SK-N-SH (cell line): ENCODE measurements around the gene ITSN2. TPM values are rescaled to one million over a fixed set of nuclear protein-coding genes. Genes with fewer than 3 reads are reported as not detected.
"Not testable (repeated sequence)": the region's sequence is repeated elsewhere in the genome, so short reads cannot be mapped to it uniquely, and the experiment has no call there.

ENCODE experiments used
- CTCF ChIA-PET: fragments of 300-600, 350-600 bp; formaldehyde crosslinking; extraction: SDS; loops from one replicate; lab custom pipeline; 2021; lab: Yijun Ruan, JAX
- POLR2A ChIA-PET: fragments of 350-600 bp; sonication (Branson Sonifier 250); formaldehyde crosslinking; extraction: SDS; loops from one replicate; lab custom pipeline; 2020; ENCODE audit warnings: antibody characterized with exemption, inconsistent platforms; lab: Yijun Ruan, JAX
- DNase-seq: peaks from one replicate; pipeline ENCODE4 v3.0.0; 2012
- H2AFZ ChIP-seq: fragments of 200-600 bp; sonication (generic); 2 replicates; pipeline ENCODE4 v1.8.1; 2016; ENCODE audit warnings: antibody characterized with exemption, mild to moderate bottlenecking, low read depth
- H3F3A ChIP-seq: fragments of 200-600 bp; sonication (generic); replicated peaks from 2 replicates; pipeline ENCODE3; 2016; ENCODE audit warnings: antibody characterized with exemption, mild to moderate bottlenecking; ENCODE audit not compliant: insufficient read depth
- H3K27ac ChIP-seq, 2 experiments: fragments of 200-500 bp in 1 of 2; fragments of 200-600 bp in 1 of 2; sonication (Bioruptor generic) in 1 of 2; sonication (generic), shearing (Covaris generic) in 1 of 2; 2 replicates each; pipeline versions ENCODE4 v1.5.1 to v1.6.1; 2014 to 2016; ENCODE audit warnings: low read depth in 2 of 2, inconsistent platforms in 1 of 2, low read length in 1 of 2, mild to moderate bottlenecking in 1 of 2, mixed read lengths in 1 of 2
- H3K27me3 ChIP-seq: fragments of 200-600 bp; sonication (generic), shearing (Covaris generic); 2 replicates; pipeline ENCODE4 v1.6.1; 2016; ENCODE audit warnings: mixed run types; ENCODE audit not compliant: insufficient read depth
- H3K36me3 ChIP-seq, 2 experiments: fragments of 200-500 bp in 1 of 2; fragments of 200-600 bp in 1 of 2; sonication (Bioruptor generic) in 1 of 2; sonication (generic) in 1 of 2; replicated peaks in 1 of 2; 2 replicates each; pipeline versions ENCODE3 to v1.5.1; 2014 to 2016; ENCODE audit warnings: low read length in 1 of 2, mild to moderate bottlenecking in 1 of 2; ENCODE audit not compliant: insufficient read depth in 2 of 2, control insufficient read depth in 1 of 2
- H3K4me1 ChIP-seq, 2 experiments: fragments of 200-500 bp in 1 of 2; fragments of 200-600 bp in 1 of 2; sonication (Bioruptor generic) in 1 of 2; sonication (generic), shearing (Covaris generic) in 1 of 2; 2 replicates each; pipeline versions ENCODE4 v1.5.1 to v1.6.1; 2014 to 2016; ENCODE audit warnings: low read depth in 1 of 2, low read length in 1 of 2, mixed run types in 1 of 2; ENCODE audit not compliant: insufficient read depth in 2 of 2, control insufficient read depth in 1 of 2
- H3K4me2 ChIP-seq: fragments of 200-600 bp; sonication (generic), shearing (Covaris generic); 2 replicates; pipeline ENCODE4 v1.6.1; 2017; ENCODE audit warnings: mixed run types
- H3K4me3 ChIP-seq, 2 experiments: fragments of 200-500 bp in 1 of 2; fragments of 200-600 bp in 1 of 2; sonication (Bioruptor generic) in 1 of 2; sonication (generic), shearing (Covaris generic) in 1 of 2; 2 replicates each; pipeline versions ENCODE4 v1.5.1 to v1.8.1; 2014 to 2016; ENCODE audit warnings: low read depth in 2 of 2, inconsistent platforms in 1 of 2, low read length in 1 of 2, mild to moderate bottlenecking in 1 of 2, mixed read lengths in 1 of 2, moderate library complexity in 1 of 2
- H3K79me2 ChIP-seq: fragments of 200-600 bp; sonication (generic); 2 replicates; pipeline ENCODE4 v1.8.1; 2017; ENCODE audit warnings: mild to moderate bottlenecking; ENCODE audit not compliant: insufficient read depth
- H3K9ac ChIP-seq: fragments of 200-600 bp; sonication (generic); 2 replicates; pipeline ENCODE4 v1.6.1; 2017; ENCODE audit warnings: mixed run types
- H3K9me2 ChIP-seq: fragments of 200-600 bp; sonication (generic); 2 replicates; pipeline ENCODE4 v1.6.1; 2017; ENCODE audit warnings: mixed run types
- H3K9me3 ChIP-seq: fragments of 200-600 bp; sonication (generic); 2 replicates; pipeline ENCODE4 v1.6.1; 2017; ENCODE audit warnings: mixed run types, mild to moderate bottlenecking, moderate library complexity
- H4K20me1 ChIP-seq: fragments of 200-600 bp; sonication (generic); 2 replicates; pipeline ENCODE4 v1.6.1; 2017; ENCODE audit warnings: mild to moderate bottlenecking, mixed run types; ENCODE audit not compliant: insufficient read depth
- CHD2 ChIP-seq: fragments of 150-350 bp; IDR thresholded peaks from 2 replicates; pipeline ENCODE4 v1.6.1; 2018; ENCODE audit warnings: low read length; ENCODE audit not compliant: partially characterized antibody
- EZH2phosphoT487 ChIP-seq: fragments of 200-600 bp; sonication (generic); IDR thresholded peaks from 2 replicates; pipeline ENCODE4 v1.6.1; 2017; ENCODE audit warnings: low read depth, mixed run types, mild to moderate bottlenecking, antibody characterized with exemption, moderate library complexity, borderline replicate concordance
- FOXJ3 ChIP-seq: sonication (generic); formaldehyde crosslinking; IDR thresholded peaks from 2 replicates; pipeline ENCODE4 v1.5.1; 2020; ENCODE audit warnings: mild to moderate bottlenecking, missing genetic modification reagents
- FOXM1 ChIP-seq: IDR thresholded peaks from 2 replicates; pipeline ENCODE4 v1.4.0; 2012; ENCODE audit warnings: low read depth, mild to moderate bottlenecking
- GATA2 ChIP-seq: sonication (generic); formaldehyde crosslinking; IDR thresholded peaks from 2 replicates; pipeline ENCODE4 v1.5.0; 2020; ENCODE audit warnings: mild to moderate bottlenecking, missing genetic modification reagents
- MAX ChIP-seq: IDR thresholded peaks from 2 replicates; pipeline ENCODE4 v1.4.0; 2012; ENCODE audit warnings: low read depth
- NFIC ChIP-seq: IDR thresholded peaks from 2 replicates; pipeline ENCODE4 v1.4.0; 2012; ENCODE audit warnings: borderline replicate concordance
- NRF1 ChIP-seq: IDR thresholded peaks from 2 replicates; pipeline ENCODE4 v1.6.1; 2012; ENCODE audit warnings: low read depth, mild to moderate bottlenecking, low read length
- PBX3 ChIP-seq: IDR thresholded peaks from 2 replicates; pipeline ENCODE4; 2012
- RCOR1 ChIP-seq: fragments of 150-350 bp; IDR thresholded peaks from 2 replicates; pipeline ENCODE4 v1.6.1; 2017; ENCODE audit warnings: antibody characterized with exemption, low read length
- REST ChIP-seq: IDR thresholded peaks from 2 replicates; pipeline ENCODE4 v1.6.1; 2012; ENCODE audit warnings: mild to moderate bottlenecking, low read depth, low read length, moderate library complexity
- RFX5 ChIP-seq: IDR thresholded peaks from 2 replicates; pipeline ENCODE4 v1.6.1; 2012; ENCODE audit warnings: mild to moderate bottlenecking, improper control_type of control experiment, low read length
- RXRA ChIP-seq: IDR thresholded peaks from 2 replicates; pipeline ENCODE4 v1.4.0; 2012; ENCODE audit warnings: low read depth, mild to moderate bottlenecking, borderline replicate concordance
- SIN3A ChIP-seq: IDR thresholded peaks from 2 replicates; pipeline ENCODE4 v1.6.1; 2012; ENCODE audit warnings: low read depth, mild to moderate bottlenecking, low read length, moderate library complexity, borderline replicate concordance
- SMC3 ChIP-seq: IDR thresholded peaks from 2 replicates; pipeline ENCODE4 v1.6.1; 2012; ENCODE audit warnings: low read depth, low read length, improper control_type of control experiment
- TCF12 ChIP-seq: IDR thresholded peaks from 2 replicates; pipeline ENCODE4 v1.4.0; 2012
- TEAD4 ChIP-seq: IDR thresholded peaks from 2 replicates; pipeline ENCODE4 v1.4.0; 2012; ENCODE audit warnings: mild to moderate bottlenecking, borderline replicate concordance; ENCODE audit not compliant: insufficient read depth
- USF1 ChIP-seq: IDR thresholded peaks from 2 replicates; pipeline ENCODE4 v1.4.0; 2012; ENCODE audit warnings: low read depth, borderline replicate concordance
- USF2 ChIP-seq: fragments of 150-350 bp; IDR thresholded peaks from 2 replicates; pipeline ENCODE4 v1.6.1; 2017; ENCODE audit warnings: antibody characterized with exemption, low read length, low read depth, borderline replicate concordance
- YY1 ChIP-seq: IDR thresholded peaks from 2 replicates; pipeline ENCODE4 v1.4.0; 2012; ENCODE audit warnings: low read depth, mild to moderate bottlenecking
- WGBS: methylation state at CpG from one replicate; pipeline ENCODE4 v1.1.6; 2017; ENCODE audit warnings: low lambda C conversion rate; 5-methylcytosine and 5-hydroxymethylcytosine counted together
- polyA plus RNA-seq, 3 experiments: library from polyadenylated mRNA; depleted of rRNA; stranded (reverse); fragments of >200 nt; gene quantifications; 2 replicates each; pipeline ENCODE4 v1.2.3, GENCODE V29; 2012

ITSN2 gene
- polyA plus RNA-seq, 1 of the 3 experiments (the other 2 are of a cell fraction) = 11.9 TPM

GRCh38 chr2:24409171-24409570 is 48.8 kb upstream of the ITSN2 start:
- DNase-seq = no peak
- ChIA-PET CTCF (interaction anchor here (0.6 to 4.9 kb wide), 40 partner anchors 9 to 787 kb away, joined by 3 to 269 read pairs (median 5); partner anchors contain the start of genes CENPO, NCOA1, PTRHD1 and TP53I3), POLR2A (interaction anchor here (1.0 kb wide), 1 partner anchor 418 kb away, joined by 3 read pairs; no protein-coding TSS in a partner anchor)
- Histone ChIP-seq H3K9ac (no peak overlapping the region), H3K36me3 (no peaks in the 10 kb centered on the region), H3K27ac (no peak overlapping the region), H3K4me1 (peaks cover 0 to 5% of the 10 kb centered on the region in 2 experiments; a peak in 2 of 4 replicates), H3K9me2 (no peaks in the 10 kb centered on the region), H3K27me3 (no peaks in the 10 kb centered on the region), H3K9me3 (no peaks in the 10 kb centered on the region), H3K4me2 (no peak overlapping the region), H3K4me3 (no peak overlapping the region), H2AFZ (no peak overlapping the region), H3F3A (peaks cover 1% of the 10 kb centered on the region), H4K20me1 (no peaks in the 10 kb centered on the region), H3K79me2 (no peaks in the 10 kb centered on the region)
- 48% methylated on average over 5 of the region's 5 CpGs for WGBS
- TF ChIP-seq NFIC (no peak), NRF1 (no peak), GATA2 (CRISPR knock-in tag) (no peak), FOXM1 (no peak), USF2 (no peak), SIN3A (no peak), MAX (no peak), RXRA (no peak), EZH2phosphoT487 (no peak), YY1 (no peak), RFX5 (no peak), TCF12 (no peak), USF1 (no peak), SMC3 (no peak), PBX3 (no peak), TEAD4 (no peak), REST (no peak), CHD2 (no peak), FOXJ3 (no peak), RCOR1 (no peak)

- CTCF ChIA-PET = interaction anchor here (0.7 to 4.9 kb wide), 11 partner anchors 10 to 787 kb away, joined by 3 to 269 read pairs (median 8); partner anchors contain the start of genes NCOA1 and TP53I3
- WGBS = 67% methylated on average over 8 of the region's 8 CpGs
Measured at GRCh38 chr2:24408704-24409103, 48.4 kb upstream of the ITSN2 start.

More at GRCh38 chr2:24408704-24409103, 48.4 kb upstream of the ITSN2 start:
- H3K4me3 ChIP-seq, H3F3A ChIP-seq, H4K20me1 ChIP-seq, H3K27me3 ChIP-seq, H3K4me2 ChIP-seq, H2AFZ ChIP-seq, H3K27ac ChIP-seq, H3K4me1 ChIP-seq, H3K79me2 ChIP-seq, H3K9ac ChIP-seq, H3K36me3 ChIP-seq, H3K9me3 ChIP-seq, H3K9me2 ChIP-seq, DNase-seq: not testable (repeated sequence)
- POLR2A ChIA-PET = interaction anchor here (1.0 kb wide), 1 partner anchor 419 kb away, joined by 3 read pairs; no protein-coding TSS in a partner anchor
